Prostate gland (tissue), 2 donors: ENCODE measurements around the gene PCDHA2.
"Not testable (repeated sequence)": the region's sequence is repeated elsewhere in the genome, so short reads cannot be mapped to it uniquely, and the experiment has no call there.

Source experiments
- POLR2AphosphoS5 ChIP-seq: sonication (generic); formaldehyde crosslinking; IDR thresholded peaks from one replicate; pipeline ENCODE4 v1.6.1; 2017; ENCODE audit warnings: antibody characterized with exemption
- TF ChIP-seq, protein P1 (sequence below), 4 experiments: fragments of 200-600 bp in 2 of 4; fragments of 450-650 bp in 2 of 4; sonication (generic) in 2 of 4; IDR thresholded peaks; 1 replicate in 3 of 4; 2 replicates in 1 of 4; pipeline ENCODE4 v1.5.1; 2016 to 2019; ENCODE audit warnings: antibody characterized with exemption in 4 of 4, mild to moderate bottlenecking in 2 of 4, moderate library complexity in 2 of 4

GRCh38 chr5:140787422-140787821 is 7.2 kb upstream of the PCDHA2 start:
- TF ChIP-seq, protein P1, sequence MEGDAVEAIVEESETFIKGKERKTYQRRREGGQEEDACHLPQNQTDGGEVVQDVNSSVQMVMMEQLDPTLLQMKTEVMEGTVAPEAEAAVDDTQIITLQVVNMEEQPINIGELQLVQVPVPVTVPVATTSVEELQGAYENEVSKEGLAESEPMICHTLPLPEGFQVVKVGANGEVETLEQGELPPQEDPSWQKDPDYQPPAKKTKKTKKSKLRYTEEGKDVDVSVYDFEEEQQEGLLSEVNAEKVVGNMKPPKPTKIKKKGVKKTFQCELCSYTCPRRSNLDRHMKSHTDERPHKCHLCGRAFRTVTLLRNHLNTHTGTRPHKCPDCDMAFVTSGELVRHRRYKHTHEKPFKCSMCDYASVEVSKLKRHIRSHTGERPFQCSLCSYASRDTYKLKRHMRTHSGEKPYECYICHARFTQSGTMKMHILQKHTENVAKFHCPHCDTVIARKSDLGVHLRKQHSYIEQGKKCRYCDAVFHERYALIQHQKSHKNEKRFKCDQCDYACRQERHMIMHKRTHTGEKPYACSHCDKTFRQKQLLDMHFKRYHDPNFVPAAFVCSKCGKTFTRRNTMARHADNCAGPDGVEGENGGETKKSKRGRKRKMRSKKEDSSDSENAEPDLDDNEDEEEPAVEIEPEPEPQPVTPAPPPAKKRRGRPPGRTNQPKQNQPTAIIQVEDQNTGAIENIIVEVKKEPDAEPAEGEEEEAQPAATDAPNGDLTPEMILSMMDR (IDR thresholded peaks at IDR 0.05) = not testable (repeated sequence)
- TF ChIP-seq POLR2AphosphoS5 = not testable (repeated sequence)
